GM19438 (cell line): ENCODE measurements around the gene ACBD4.

Source experiments
- ATAC-seq: cut with Tn5 transposase; IDR thresholded peaks from one replicate; pipeline ENCODE4 v1.9.1; 2021; ENCODE audit warnings: low read depth; ENCODE audit not compliant: unreplicated experiment

Gene ACBD4

DNA sequence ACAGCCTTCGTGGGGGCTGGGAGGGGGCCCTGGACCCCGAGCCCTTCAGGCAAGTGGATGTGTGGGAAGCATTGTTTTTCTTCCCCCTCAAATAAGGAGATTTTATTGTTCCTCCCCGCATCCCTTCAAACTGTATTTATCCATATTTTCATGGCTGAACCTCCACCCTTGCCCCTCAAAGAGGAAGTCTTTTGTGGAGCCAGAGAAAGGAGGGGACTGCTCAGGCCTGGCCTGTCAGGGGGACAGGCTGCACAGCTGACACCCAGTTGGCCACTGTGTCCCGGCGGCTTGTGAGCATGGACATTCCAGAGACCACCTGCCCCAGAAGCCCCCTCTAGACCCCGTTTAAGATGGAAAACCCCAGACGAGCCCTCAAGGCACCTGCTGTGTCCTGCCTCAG, 42.1 kb downstream of the ACBD4 start:
- ATAC-seq: no peak

DNA sequence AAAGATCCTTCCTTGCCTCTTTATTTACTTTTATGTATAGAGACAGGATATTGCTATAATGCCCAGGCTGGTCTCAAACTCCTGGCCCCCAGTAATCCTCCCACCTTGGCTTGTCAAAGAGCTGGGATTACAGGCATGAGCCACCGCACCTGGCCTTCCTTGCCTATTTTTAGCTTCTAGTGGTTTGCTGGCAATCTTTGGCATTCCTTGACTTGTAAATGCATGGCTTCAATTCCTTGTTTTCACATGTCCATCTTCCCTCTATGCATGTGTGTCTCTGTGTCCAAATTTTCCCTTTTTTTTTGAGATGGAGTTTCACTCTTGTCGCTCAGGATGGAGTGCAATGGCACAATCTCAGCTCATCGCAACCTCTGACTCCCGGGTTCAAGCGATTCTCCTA, 48.7 kb downstream of the ACBD4 start:
- ATAC-seq: no peak

DNA sequence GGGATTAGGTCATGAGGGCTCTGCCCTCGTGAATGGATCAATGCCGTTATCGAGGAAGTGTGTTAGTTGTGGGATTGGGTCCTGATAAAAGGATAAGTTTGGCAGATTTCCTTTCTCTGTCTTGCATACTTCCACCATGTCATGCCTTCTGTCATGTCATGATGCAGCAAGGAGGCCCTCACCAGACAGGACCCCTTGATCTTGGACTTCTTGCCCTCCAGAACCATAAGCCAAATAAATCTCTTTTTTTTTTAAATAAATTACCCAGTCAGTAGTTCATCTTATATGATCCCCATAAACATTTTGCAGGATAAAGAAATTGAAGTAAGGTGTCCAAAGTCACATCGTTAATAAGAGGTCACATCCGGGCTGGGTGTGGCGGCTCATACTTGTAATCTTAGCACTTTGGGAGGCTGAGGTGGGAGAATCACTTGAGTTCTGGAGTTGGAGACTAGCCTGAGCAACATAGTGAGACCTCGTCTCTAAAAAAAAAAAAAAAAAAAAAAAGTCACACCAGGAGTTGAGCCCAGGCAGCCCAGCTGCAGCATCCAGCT, 51.4 kb downstream of the ACBD4 start:
- ATAC-seq: no peak

DNA sequence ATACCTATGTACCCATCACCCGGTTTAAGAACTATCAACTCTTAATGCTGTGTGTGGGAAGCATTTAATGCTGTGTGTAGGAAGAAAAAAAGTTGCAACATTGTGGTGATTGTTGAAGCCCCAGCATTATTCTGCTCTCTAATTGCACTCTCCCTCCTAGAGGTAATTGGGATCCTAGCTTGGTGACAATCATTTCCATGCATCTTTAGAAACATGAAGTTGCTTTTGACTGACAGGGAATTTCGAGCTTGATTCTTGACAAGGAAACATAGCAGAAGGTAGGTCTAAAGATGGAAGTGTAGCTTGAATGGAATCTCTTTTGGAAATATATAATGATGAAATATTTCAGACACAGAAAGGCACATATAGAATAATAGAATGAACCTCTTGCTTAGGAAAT, 53.5 kb downstream of the ACBD4 start:
- ATAC-seq: no peak

DNA sequence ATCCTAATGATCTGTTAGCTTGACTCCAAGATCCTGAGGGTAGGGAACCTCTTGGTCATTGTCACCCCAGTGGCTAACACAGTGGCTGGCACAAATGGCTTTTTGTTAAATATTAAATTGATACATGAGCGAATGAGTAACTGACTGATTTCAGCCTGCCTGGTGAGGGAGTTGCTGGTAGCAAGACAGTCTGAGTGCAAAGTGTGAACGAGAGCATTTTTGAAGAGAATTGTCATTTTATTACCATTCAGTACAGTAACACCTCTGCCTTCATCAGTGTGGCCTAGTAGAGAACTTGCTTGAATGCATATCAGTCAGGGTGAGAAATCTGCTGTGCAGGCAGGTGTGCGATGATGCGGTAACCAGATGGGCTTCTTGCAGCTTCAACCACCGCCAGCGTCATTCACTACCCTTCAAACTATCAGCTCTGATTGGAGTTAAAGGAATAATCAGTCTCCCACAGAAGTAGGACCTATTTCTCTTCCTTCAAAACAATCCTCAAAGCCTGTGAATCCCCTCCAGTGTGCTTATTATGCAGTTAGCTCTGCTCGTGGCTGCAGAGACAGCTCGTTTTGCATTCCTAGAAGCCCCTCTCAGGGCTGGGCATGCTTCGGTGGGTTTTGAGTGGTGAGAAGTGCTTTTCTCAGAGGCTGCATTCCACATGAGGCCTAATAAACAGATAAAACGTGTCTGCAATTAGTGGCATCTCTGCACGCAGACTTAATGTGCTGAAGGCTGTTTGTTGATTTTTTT, 55.2 kb downstream of the ACBD4 start:
- ATAC-seq: no peak
